WTC11 (cell line): ENCODE measurements around the gene PRKD1. TPM values are rescaled to one million over a fixed set of nuclear protein-coding genes. Genes with fewer than 3 reads are reported as not detected.

Source experiments
- ATAC-seq: fragments of 200-7000 bp; cut with Tn5 transposase; 2 replicates; pipeline ENCODE4 v1.10.0; 2021; ENCODE audit warnings: mild to moderate bottlenecking, moderate library complexity
- CTCF ChIA-PET: fragments of 300-600 bp; sonication (Branson Sonifier 250); formaldehyde crosslinking; loops from one replicate; lab custom pipeline; 2021; ENCODE audit warnings: antibody characterized with exemption; lab: Charles Lee
- POLR2A ChIA-PET: fragments of 350-600 bp; sonication (Branson Sonifier 250); formaldehyde crosslinking; loops from one replicate; lab custom pipeline; 2021; ENCODE audit warnings: antibody characterized with exemption; lab: Charles Lee
- DNase-seq: peaks from one replicate; pipeline ENCODE4 v3.0.0; 2021; ENCODE audit warnings: low spot score
- H3K27ac Mint-ChIP-seq: 2 replicates; pipeline ENCODE4 v1.8.0; 2021; ENCODE audit warnings: mixed read lengths
- H3K27me3 Mint-ChIP-seq: 2 replicates; pipeline ENCODE4 v1.8.0; 2021; ENCODE audit warnings: low read depth, mild to moderate bottlenecking, moderate library complexity, mixed read lengths
- H3K36me3 Mint-ChIP-seq: 2 replicates; pipeline ENCODE4 v1.8.0; 2021; ENCODE audit warnings: mixed read lengths
- H3K4me1 Mint-ChIP-seq: 2 replicates; pipeline ENCODE4 v1.8.0; 2022; ENCODE audit warnings: mixed read lengths
- H3K4me3 Mint-ChIP-seq: 2 replicates; pipeline ENCODE4 v1.8.0; 2021; ENCODE audit warnings: mild to moderate bottlenecking, moderate library complexity, mixed read lengths
- H3K9me3 Mint-ChIP-seq: 2 replicates; pipeline ENCODE4 v1.8.0; 2021; ENCODE audit warnings: mixed read lengths
- FOXK1 ChIP-seq: sonication (generic); formaldehyde crosslinking; IDR thresholded peaks from 2 replicates; pipeline ENCODE4 v1.8.0; 2022; ENCODE audit warnings: mild to moderate bottlenecking, moderate library complexity, missing genetic modification reagents
- HMGA2 ChIP-seq: fragments of 250-450 bp; sonication (Bioruptor Pico); IDR thresholded peaks from 2 replicates; pipeline ENCODE4 v1.4.0; 2021; ENCODE audit warnings: mild to moderate bottlenecking, moderate library complexity
- MXD4 ChIP-seq: fragments of 250-450 bp; sonication (Bioruptor Pico); IDR thresholded peaks from 2 replicates; pipeline ENCODE4 v1.8.0; 2021; ENCODE audit warnings: mild to moderate bottlenecking, moderate library complexity, borderline replicate concordance
- NR1H2 ChIP-seq: sonication (generic); formaldehyde crosslinking; IDR thresholded peaks from 2 replicates; pipeline ENCODE4 v1.9.0; 2021; ENCODE audit warnings: mild to moderate bottlenecking, moderate library complexity, missing genetic modification reagents
- TEAD1 ChIP-seq: sonication (generic); formaldehyde crosslinking; IDR thresholded peaks from 2 replicates; pipeline ENCODE4 v1.8.0; 2022; ENCODE audit warnings: mild to moderate bottlenecking, missing genetic modification reagents
- TP53 ChIP-seq: sonication (generic); formaldehyde crosslinking; IDR thresholded peaks from 2 replicates; pipeline ENCODE4 v1.8.1; 2023; ENCODE audit warnings: mild to moderate bottlenecking, missing genetic modification reagents
- ZNF138 ChIP-seq: sonication (generic); formaldehyde crosslinking; conservative IDR thresholded peaks from 2 replicates; pipeline ENCODE4 v1.8.1; 2022; ENCODE audit warnings: mild to moderate bottlenecking, moderate library complexity, missing genetic modification reagents
- ZNF263 ChIP-seq: sonication (generic); formaldehyde crosslinking; IDR thresholded peaks from 2 replicates; pipeline ENCODE4 v1.8.1; 2022; ENCODE audit warnings: low read depth, mild to moderate bottlenecking, moderate library complexity, missing genetic modification reagents
- ZNF317 ChIP-seq: sonication (generic); formaldehyde crosslinking; IDR thresholded peaks from 2 replicates; pipeline ENCODE4 v1.8.1; 2023; ENCODE audit warnings: low read depth, mild to moderate bottlenecking, moderate library complexity, missing genetic modification reagents, borderline replicate concordance
- ZNF671 ChIP-seq: fragments of 250-450 bp; sonication (Bioruptor Pico); IDR thresholded peaks from 2 replicates; pipeline ENCODE4 v1.8.0; 2021; ENCODE audit warnings: mild to moderate bottlenecking
- total RNA-seq: library from RNA; stranded (reverse); gene quantifications from 3 replicates; pipeline ENCODE4 v1.2.3, GENCODE V29; 2021
- TF ChIP-seq, protein P1 (sequence below): sonication (generic); formaldehyde crosslinking; IDR thresholded peaks from 2 replicates; pipeline ENCODE4 v1.8.0; 2022; ENCODE audit warnings: mild to moderate bottlenecking, missing genetic modification reagents
- TF ChIP-seq, protein P2 (sequence below): fragments of 250-450 bp; sonication (Bioruptor Pico); IDR thresholded peaks from 2 replicates; pipeline ENCODE4 v1.9.0; 2021; ENCODE audit warnings: mild to moderate bottlenecking, borderline replicate concordance

Gene PRKD1
- total RNA-seq, 1 experiment from 2014 or later: 7.6 TPM

DNA sequence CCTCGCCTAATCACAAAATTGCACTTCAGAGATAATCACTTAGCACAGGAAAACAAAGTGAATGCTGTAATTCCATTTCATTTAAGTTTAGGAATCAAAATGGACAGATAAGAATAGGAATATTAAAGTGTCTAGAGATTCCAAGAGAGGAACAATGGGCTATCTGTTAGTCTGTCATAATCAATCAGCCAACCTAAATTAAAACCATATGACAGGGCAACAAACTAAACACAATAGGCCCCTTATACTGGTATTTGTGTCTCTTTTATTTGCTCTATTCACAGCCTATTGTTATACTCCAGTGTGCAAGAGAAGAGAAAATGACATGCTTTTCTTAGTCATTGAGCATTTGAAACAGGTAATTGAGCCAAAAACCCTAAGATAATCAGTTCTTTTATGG lies 259.4 kb downstream of the PRKD1 start:
- no peak for DNase-seq
- TF ChIP-seq FOXK1 (CRISPR knock-in tag): no peak
- peaks cover 3% of the 10 kb centered on the region; the same call in 1 of the 2 replicates for H3K9me3 Mint-ChIP-seq
- H3K27me3 Mint-ChIP-seq: no peaks in the 10 kb centered on the region
- H3K4me3 Mint-ChIP-seq: no peak overlapping the region
- CTCF ChIA-PET: no interaction called here
- ATAC-seq: no peak
- POLR2A ChIA-PET: no interaction called here
- H3K4me1 Mint-ChIP-seq: peaks cover 43% of the 10 kb centered on the region
- peaks cover 7% of the 10 kb centered on the region for H3K36me3 Mint-ChIP-seq
- H3K27ac Mint-ChIP-seq: no peak overlapping the region

DNA sequence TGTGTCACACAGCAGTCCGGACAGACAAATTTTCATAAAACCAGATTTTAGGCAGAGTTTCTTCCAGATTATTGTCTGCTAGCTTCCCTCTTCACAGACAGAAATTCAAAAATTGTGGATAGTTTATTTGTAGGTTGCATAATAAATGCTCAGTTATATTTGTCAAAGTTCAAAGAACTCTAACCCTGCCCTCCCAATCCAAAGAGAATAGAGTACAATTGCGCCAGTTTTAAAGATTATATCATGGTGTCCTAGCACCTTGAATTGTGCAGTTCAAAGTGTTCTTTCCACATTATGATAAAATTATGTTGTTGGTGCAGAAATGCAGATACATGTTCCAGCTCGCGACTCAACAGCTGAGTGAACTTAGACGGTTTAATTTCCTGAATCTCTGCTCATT lies 263.1 kb downstream of the PRKD1 start:
- Mint-ChIP-seq H3K4me1 (peaks cover 53% of the 10 kb centered on the region), H3K9me3 (peaks cover 3% of the 10 kb centered on the region; the same call in 1 of the 2 replicates), H3K36me3 (peaks cover 7% of the 10 kb centered on the region), H3K4me3 (no peak overlapping the region), H3K27ac (no peak overlapping the region), H3K27me3 (no peaks in the 10 kb centered on the region)
- no peak for TF ChIP-seq ZNF263 (CRISPR knock-in tag)
- no peak for TF ChIP-seq ZNF671
- no peak for TF ChIP-seq HMGA2 (CRISPR knock-in tag)
- TF ChIP-seq MXD4 (CRISPR knock-in tag): no peak
- no peak for TF ChIP-seq NR1H2
- no peak for TF ChIP-seq ZNF138 (CRISPR knock-in tag)
- no peak for TF ChIP-seq ZNF317
- TF ChIP-seq TP53 (CRISPR knock-in tag): no peak
- ChIA-PET CTCF (no interaction called here), POLR2A (no interaction called here)
- DNase-seq (no peak), ATAC-seq (no peak)

DNA sequence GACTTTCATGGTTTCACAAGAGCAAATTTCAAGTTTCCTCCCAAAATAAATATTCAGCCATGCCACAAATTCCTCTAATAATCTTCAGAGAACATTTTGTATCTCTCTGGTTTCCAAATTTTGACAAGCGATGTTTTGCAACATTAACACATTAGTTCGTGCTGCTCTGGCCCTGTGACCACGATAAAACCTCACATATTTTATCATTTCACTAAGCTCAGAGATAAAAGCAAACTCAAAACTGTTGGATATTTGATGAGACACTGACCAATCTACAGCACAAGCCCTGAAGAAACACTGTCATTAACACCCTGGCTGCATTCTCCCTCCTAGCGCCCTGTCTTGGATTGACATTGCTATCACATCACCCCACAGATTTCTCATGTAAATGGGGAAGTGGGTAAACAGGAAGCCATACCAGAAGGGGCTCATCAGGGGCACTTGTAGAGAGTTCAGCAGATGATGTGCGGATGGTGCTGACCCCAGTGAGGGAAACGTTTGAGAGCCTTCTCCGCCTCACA lies 264.3 kb downstream of the PRKD1 start:
- CTCF ChIA-PET: no interaction called here

More for the DNA sequence above, 264.3 kb downstream of the PRKD1 start:
- Mint-ChIP-seq H3K4me3 (peak overlapping the region; percentile 40), H3K4me1 (peaks cover 49% of the 10 kb centered on the region), H3K36me3 (peaks cover 7% of the 10 kb centered on the region), H3K27me3 (no peaks in the 10 kb centered on the region), H3K9me3 (peaks cover 3% of the 10 kb centered on the region; the same call in 1 of the 2 replicates)
- POLR2A ChIA-PET: no interaction called here
- peak; percentile 38 for DNase-seq
- peak; percentile 41; the same call in 1 of the 2 replicates for TF ChIP-seq FOXK1 (CRISPR knock-in tag)
- TF ChIP-seq, protein P1, sequence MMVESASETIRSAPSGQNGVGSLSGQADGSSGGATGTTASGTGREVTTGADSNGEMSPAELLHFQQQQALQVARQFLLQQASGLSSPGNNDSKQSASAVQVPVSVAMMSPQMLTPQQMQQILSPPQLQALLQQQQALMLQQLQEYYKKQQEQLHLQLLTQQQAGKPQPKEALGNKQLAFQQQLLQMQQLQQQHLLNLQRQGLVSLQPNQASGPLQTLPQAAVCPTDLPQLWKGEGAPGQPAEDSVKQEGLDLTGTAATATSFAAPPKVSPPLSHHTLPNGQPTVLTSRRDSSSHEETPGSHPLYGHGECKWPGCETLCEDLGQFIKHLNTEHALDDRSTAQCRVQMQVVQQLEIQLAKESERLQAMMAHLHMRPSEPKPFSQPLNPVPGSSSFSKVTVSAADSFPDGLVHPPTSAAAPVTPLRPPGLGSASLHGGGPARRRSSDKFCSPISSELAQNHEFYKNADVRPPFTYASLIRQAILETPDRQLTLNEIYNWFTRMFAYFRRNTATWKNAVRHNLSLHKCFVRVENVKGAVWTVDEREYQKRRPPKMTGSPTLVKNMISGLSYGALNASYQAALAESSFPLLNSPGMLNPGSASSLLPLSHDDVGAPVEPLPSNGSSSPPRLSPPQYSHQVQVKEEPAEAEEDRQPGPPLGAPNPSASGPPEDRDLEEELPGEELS (CRISPR knock-in tag): peak; percentile 94
- TF ChIP-seq, protein P2, sequence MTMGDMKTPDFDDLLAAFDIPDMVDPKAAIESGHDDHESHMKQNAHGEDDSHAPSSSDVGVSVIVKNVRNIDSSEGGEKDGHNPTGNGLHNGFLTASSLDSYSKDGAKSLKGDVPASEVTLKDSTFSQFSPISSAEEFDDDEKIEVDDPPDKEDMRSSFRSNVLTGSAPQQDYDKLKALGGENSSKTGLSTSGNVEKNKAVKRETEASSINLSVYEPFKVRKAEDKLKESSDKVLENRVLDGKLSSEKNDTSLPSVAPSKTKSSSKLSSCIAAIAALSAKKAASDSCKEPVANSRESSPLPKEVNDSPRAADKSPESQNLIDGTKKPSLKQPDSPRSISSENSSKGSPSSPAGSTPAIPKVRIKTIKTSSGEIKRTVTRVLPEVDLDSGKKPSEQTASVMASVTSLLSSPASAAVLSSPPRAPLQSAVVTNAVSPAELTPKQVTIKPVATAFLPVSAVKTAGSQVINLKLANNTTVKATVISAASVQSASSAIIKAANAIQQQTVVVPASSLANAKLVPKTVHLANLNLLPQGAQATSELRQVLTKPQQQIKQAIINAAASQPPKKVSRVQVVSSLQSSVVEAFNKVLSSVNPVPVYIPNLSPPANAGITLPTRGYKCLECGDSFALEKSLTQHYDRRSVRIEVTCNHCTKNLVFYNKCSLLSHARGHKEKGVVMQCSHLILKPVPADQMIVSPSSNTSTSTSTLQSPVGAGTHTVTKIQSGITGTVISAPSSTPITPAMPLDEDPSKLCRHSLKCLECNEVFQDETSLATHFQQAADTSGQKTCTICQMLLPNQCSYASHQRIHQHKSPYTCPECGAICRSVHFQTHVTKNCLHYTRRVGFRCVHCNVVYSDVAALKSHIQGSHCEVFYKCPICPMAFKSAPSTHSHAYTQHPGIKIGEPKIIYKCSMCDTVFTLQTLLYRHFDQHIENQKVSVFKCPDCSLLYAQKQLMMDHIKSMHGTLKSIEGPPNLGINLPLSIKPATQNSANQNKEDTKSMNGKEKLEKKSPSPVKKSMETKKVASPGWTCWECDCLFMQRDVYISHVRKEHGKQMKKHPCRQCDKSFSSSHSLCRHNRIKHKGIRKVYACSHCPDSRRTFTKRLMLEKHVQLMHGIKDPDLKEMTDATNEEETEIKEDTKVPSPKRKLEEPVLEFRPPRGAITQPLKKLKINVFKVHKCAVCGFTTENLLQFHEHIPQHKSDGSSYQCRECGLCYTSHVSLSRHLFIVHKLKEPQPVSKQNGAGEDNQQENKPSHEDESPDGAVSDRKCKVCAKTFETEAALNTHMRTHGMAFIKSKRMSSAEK: no peak
- TF ChIP-seq TEAD1 (CRISPR knock-in tag): 0 out of 2 replicates have a peak, but pooled peaks have one; percentile 58
- TF ChIP-seq, all 79 proteins: peak for 3
- ATAC-seq: peak; percentile 100
- H3K27ac Mint-ChIP-seq: peak overlapping the region; percentile 90
